Urinary bladder (tissue), 4 donors: ENCODE results near the gene STYX. TPM values are rescaled to one million over a fixed set of nuclear protein-coding genes. Genes with fewer than 3 reads are reported as not detected.

Experiments used
- DNase-seq: peaks from one replicate; pipeline ENCODE4 v3.0.0-alpha.2; 2015; ENCODE audit errors: extremely low spot score
- H3K27ac ChIP-seq: one replicate; pipeline ENCODE4 v1.5.1; 2013; ENCODE audit warnings: low read depth, mild to moderate bottlenecking, moderate library complexity
- H3K36me3 ChIP-seq: one replicate; pipeline ENCODE4 v1.6.1; 2013; ENCODE audit warnings: mild to moderate bottlenecking, moderate library complexity; ENCODE audit not compliant: insufficient read depth
- H3K4me1 ChIP-seq: one replicate; pipeline ENCODE4 v1.6.1; 2013; ENCODE audit warnings: mild to moderate bottlenecking, moderate library complexity; ENCODE audit not compliant: insufficient read depth
- H3K4me3 ChIP-seq: one replicate; pipeline ENCODE4 v1.5.1; 2013; ENCODE audit warnings: low read depth, low read length
- WGBS: extraction: QIAGEN DNeasy Blood & Tissue Kit; methylation state at CpG from one replicate; pipeline ENCODE4 v1.1.7; 2013; 5-methylcytosine and 5-hydroxymethylcytosine counted together
- polyA plus RNA-seq: library from polyadenylated mRNA; stranded (reverse); fragments of 200-250 nt; gene quantifications from one replicate; pipeline ENCODE4 v1.2.3, GENCODE V29; 2013
- total RNA-seq: library from RNA; depleted of rRNA; stranded (reverse); fragments of >200 nt; gene quantifications from one replicate; pipeline ENCODE4 v1.2.3, GENCODE V29; 2014
- donor health status: healthy with polysubstance abuse.
- donor health status: healthy.

STYX gene
- total and polyA plus RNA-seq, 2 donors: 9.1 to 32.3 TPM

- Histone ChIP-seq H3K36me3 (no peaks in the 10 kb centered on the region), H3K4me3 (no peak overlapping the region), H3K4me1 (peaks cover 1% of the 10 kb centered on the region), H3K27ac (no peak overlapping the region)
- DNase-seq: no peak
- WGBS: 83% methylated on average over 2 of the region's 2 CpGs
Observed at GRCh38 chr14:52789118-52789517, 59.2 kb downstream of the STYX start.

GRCh38 chr14:52790011-52790755 is 60.2 kb downstream of the STYX start:
- Histone ChIP-seq H3K4me1 (peaks cover 1% of the 10 kb centered on the region), H3K4me3 (peak overlapping the region; percentile 67), H3K36me3 (no peaks in the 10 kb centered on the region), H3K27ac (no peak overlapping the region)
- no peak for DNase-seq
- 58% methylated on average over 18 of the region's 18 CpGs for WGBS

- Histone ChIP-seq H3K27ac (peak overlapping the region; percentile 80), H3K36me3 (no peaks in the 10 kb centered on the region), H3K4me3 (peak overlapping the region; percentile 67), H3K4me1 (peaks cover 1% of the 10 kb centered on the region)
- no peak for DNase-seq
- 2% methylated on average over 26 of the region's 26 CpGs for WGBS
Observed at GRCh38 chr14:52790756-52791222, 60.8 kb downstream of the STYX start.

- peak within 1 kb of the TSS; percentile 85 for H3K27ac ChIP-seq
- peak; percentile 28 for DNase-seq
- H3K4me3 ChIP-seq: peak within 1 kb of the TSS; percentile 67
- H3K36me3 ChIP-seq: no peaks in the 10 kb centered on the region
- 1% methylated on average over 73 of the region's 74 CpGs for WGBS
- H3K4me1 ChIP-seq: peaks cover 1% of the 10 kb centered on the region
Observed at GRCh38 chr14:52791223-52792096, 61.5 kb downstream of the STYX start, which contains the start of gene GNPNAT1. Gene GNPNAT1, minus strand, starts transcription at chr14:52791607. Its CDS starts 6,957 bp downstream, at chr14:52784650.

- Histone ChIP-seq H3K27ac (peak overlapping the region; percentile 85), H3K4me1 (peaks cover 1% of the 10 kb centered on the region), H3K36me3 (no peaks in the 10 kb centered on the region), H3K4me3 (peak overlapping the region; percentile 67)
- no peak for DNase-seq
- WGBS: 76% methylated on average over 7 of the region's 7 CpGs
Observed at GRCh38 chr14:52792097-52792415, 62.1 kb downstream of the STYX start.

GRCh38 chr14:52793061-52793460 is 63.1 kb downstream of the STYX start:
- peaks cover 1% of the 10 kb centered on the region for H3K4me1 ChIP-seq
- WGBS: 62% methylated on average over 2 of the region's 2 CpGs
- H3K4me3 ChIP-seq: no peak overlapping the region
- no peak for DNase-seq
- H3K27ac ChIP-seq: no peak overlapping the region
- no peaks in the 10 kb centered on the region for H3K36me3 ChIP-seq

GRCh38 chr14:52797653-52798052 is 67.7 kb downstream of the STYX start:
- 74% methylated on average over 3 of the region's 3 CpGs for WGBS
- Histone ChIP-seq H3K27ac (no peak overlapping the region), H3K36me3 (no peaks in the 10 kb centered on the region), H3K4me1 (no peaks in the 10 kb centered on the region), H3K4me3 (no peak overlapping the region)
- no peak for DNase-seq

- DNase-seq: no peak
- Histone ChIP-seq H3K36me3 (no peaks in the 10 kb centered on the region), H3K27ac (no peak overlapping the region), H3K4me1 (no peaks in the 10 kb centered on the region), H3K4me3 (no peak overlapping the region)
- WGBS: 96% methylated on average over 15 of the region's 15 CpGs
Observed at GRCh38 chr14:52798826-52799225, 68.9 kb downstream of the STYX start.

GRCh38 chr14:52801014-52801712 is 71.2 kb downstream of the STYX start:
- Histone ChIP-seq H3K4me1 (no peaks in the 10 kb centered on the region), H3K36me3 (no peaks in the 10 kb centered on the region), H3K4me3 (no peak overlapping the region), H3K27ac (no peak overlapping the region)
- DNase-seq: no peak
- 53% methylated on average over 5 of the region's 5 CpGs for WGBS

GRCh38 chr14:52802597-52802996 is 72.6 kb downstream of the STYX start:
- no peak overlapping the region for H3K27ac ChIP-seq
- H3K4me3 ChIP-seq: no peak overlapping the region
- H3K4me1 ChIP-seq: no peaks in the 10 kb centered on the region
- DNase-seq: no peak
- no peaks in the 10 kb centered on the region for H3K36me3 ChIP-seq
- 82% methylated on average over 3 of the region's 3 CpGs for WGBS

GRCh38 chr14:52806115-52806514 is 76.1 kb downstream of the STYX start:
- Histone ChIP-seq H3K4me1 (no peaks in the 10 kb centered on the region), H3K27ac (no peak overlapping the region), H3K4me3 (no peak overlapping the region), H3K36me3 (no peaks in the 10 kb centered on the region)
- no peak for DNase-seq
- WGBS: 88% methylated on average over 4 of the region's 4 CpGs

- no peak for DNase-seq
- Histone ChIP-seq H3K4me3 (no peak overlapping the region), H3K4me1 (no peaks in the 10 kb centered on the region), H3K27ac (no peak overlapping the region), H3K36me3 (no peaks in the 10 kb centered on the region)
- WGBS: 42% methylated on average over 1 of the region's 1 CpG
Observed at GRCh38 chr14:52808101-52808500, 78.1 kb downstream of the STYX start.

GRCh38 chr14:52821805-52822250 is 91.9 kb downstream of the STYX start:
- no peaks in the 10 kb centered on the region for H3K4me1 ChIP-seq
- H3K4me3 ChIP-seq: no peak overlapping the region
- DNase-seq: no peak
- H3K27ac ChIP-seq: no peak overlapping the region
- H3K36me3 ChIP-seq: no peaks in the 10 kb centered on the region
- WGBS: 70% methylated on average over 7 of the region's 7 CpGs
